ENCODE results near the gene DIS3L2. TPM values are rescaled to one million over a fixed set of nuclear protein-coding genes. Genes with fewer than 3 reads are reported as not detected.
"Not testable (repeated sequence)": the region's sequence is repeated elsewhere in the genome, so short reads cannot be mapped to it uniquely, and the experiment has no call there.

DIS3L2 gene
- polyA plus RNA-seq, 5 donors, result 32.6 to 40.9 (median 33.1) TPM

GRCh38 chr2:232174662-232175061 is 213.1 kb downstream of the DIS3L2 start:
- no peak for DNase-seq

- not testable (repeated sequence) for DNase-seq
Observed at GRCh38 chr2:232176587-232176986, 215.1 kb downstream of the DIS3L2 start.

GRCh38 chr2:232183279-232183678 is 221.8 kb downstream of the DIS3L2 start:
- DNase-seq, result no peak

- DNase-seq, result no peak
Observed at GRCh38 chr2:232184346-232184745, 222.8 kb downstream of the DIS3L2 start.

- no peak for DNase-seq
Observed at GRCh38 chr2:232190796-232191195, 229.3 kb downstream of the DIS3L2 start.

- DNase-seq, result no peak
Observed at GRCh38 chr2:232195487-232195886, 234.0 kb downstream of the DIS3L2 start.

- no peak for DNase-seq
Observed at GRCh38 chr2:232196802-232197201, 235.3 kb downstream of the DIS3L2 start.

- no peak for DNase-seq
Observed at GRCh38 chr2:232200195-232200594, 238.7 kb downstream of the DIS3L2 start.

GRCh38 chr2:232203166-232203891 is 241.8 kb downstream of the DIS3L2 start:
- DNase-seq, result no peak

GRCh38 chr2:232203936-232204335 is 242.4 kb downstream of the DIS3L2 start:
- no peak for DNase-seq

GRCh38 chr2:232204457-232204931 is 243.0 kb downstream of the DIS3L2 start:
- DNase-seq, result peak in 1 of 2 donors; percentile 4

- no peak for DNase-seq
Observed at GRCh38 chr2:232207174-232207573, 245.7 kb downstream of the DIS3L2 start.

- no peak for DNase-seq
Observed at GRCh38 chr2:232210306-232210705, 248.8 kb downstream of the DIS3L2 start.

- no peak for DNase-seq
Observed at GRCh38 chr2:232211743-232212686, 250.5 kb downstream of the DIS3L2 start.

- DNase-seq, result no peak
Observed at GRCh38 chr2:232213176-232213575, 251.7 kb downstream of the DIS3L2 start.

- no peak for DNase-seq
Observed at GRCh38 chr2:232214053-232214452, 252.5 kb downstream of the DIS3L2 start.

- DNase-seq, result no peak
Observed at GRCh38 chr2:232216028-232216427, 254.5 kb downstream of the DIS3L2 start.

- no peak for DNase-seq
Observed at GRCh38 chr2:232218778-232219495, 257.4 kb downstream of the DIS3L2 start.

GRCh38 chr2:232219496-232219870 is 258.0 kb downstream of the DIS3L2 start:
- no peak for DNase-seq

GRCh38 chr2:232219932-232220331 is 258.4 kb downstream of the DIS3L2 start:
- no peak for DNase-seq

- no peak for DNase-seq
Observed at GRCh38 chr2:232225429-232225828, 263.9 kb downstream of the DIS3L2 start.

- no peak for DNase-seq
Observed at GRCh38 chr2:232225895-232226294, 264.4 kb downstream of the DIS3L2 start.

Measured in right lung (tissue), 5 donors.